ENCODE measurements around the gene ENDOU.

Gene ENDOU

GRCh38 chr12:47737936-47738594 lies 12.8 kb upstream of the ENDOU start:
- no peak for TF ChIP-seq CTCF (IDR thresholded peaks at IDR 0.05; ENCODE audit: low read depth, low read length)
- H3K4me3 ChIP-seq (ENCODE audit: low read depth, low read length) = no peak overlapping the region
- in situ Hi-C loops (cut with HindIII; ENCODE audit: low sequenced_read_pairs) = no loop called here
- no peak for DNase-seq (ENCODE audit: low read depth, low spot score)

- in situ Hi-C loops (cut with HindIII; ENCODE audit: low sequenced_read_pairs) = no loop called here
- TF ChIP-seq CTCF (IDR thresholded peaks at IDR 0.05; ENCODE audit: low read depth, low read length) = no peak
- peak; percentile 61 for DNase-seq (ENCODE audit: low read depth, low spot score)
- H3K4me3 ChIP-seq (ENCODE audit: low read depth, low read length) = no peak overlapping the region
Observed at GRCh38 chr12:47736877-47737676, 11.8 kb upstream of the ENDOU start.

- no peak overlapping the region for H3K4me3 ChIP-seq (ENCODE audit: low read depth, low read length)
- in situ Hi-C loops (cut with HindIII; ENCODE audit: low sequenced_read_pairs) = no loop called here
- no peak for DNase-seq (ENCODE audit: low read depth, low spot score)
- no peak for TF ChIP-seq CTCF (IDR thresholded peaks at IDR 0.05; ENCODE audit: low read depth, low read length)
Observed at GRCh38 chr12:47736216-47736615, 10.9 kb upstream of the ENDOU start.

GRCh38 chr12:47735649-47736048 lies 10.4 kb upstream of the ENDOU start:
- H3K4me3 ChIP-seq (ENCODE audit: low read depth, low read length) = no peak overlapping the region
- no peak for DNase-seq (ENCODE audit: low read depth, low spot score)
- in situ Hi-C loops (cut with HindIII; ENCODE audit: low sequenced_read_pairs) = no loop called here
- TF ChIP-seq CTCF (IDR thresholded peaks at IDR 0.05; ENCODE audit: low read depth, low read length) = no peak

- no peak for DNase-seq (ENCODE audit: low read depth, low spot score)
- no peak for TF ChIP-seq CTCF (IDR thresholded peaks at IDR 0.05; ENCODE audit: low read depth, low read length)
- no peak overlapping the region for H3K4me3 ChIP-seq (ENCODE audit: low read depth, low read length)
- in situ Hi-C loops (cut with HindIII; ENCODE audit: low sequenced_read_pairs) = no loop called here
Observed at GRCh38 chr12:47734725-47735480, 9.6 kb upstream of the ENDOU start.

GRCh38 chr12:47733142-47733541 lies 7.9 kb upstream of the ENDOU start:
- DNase-seq (ENCODE audit: low read depth, low spot score) = no peak
- in situ Hi-C loops (cut with HindIII; ENCODE audit: low sequenced_read_pairs) = no loop called here
- no peak overlapping the region for H3K4me3 ChIP-seq (ENCODE audit: low read depth, low read length)

More at GRCh38 chr12:47733142-47733541, 7.9 kb upstream of the ENDOU start:
- TF ChIP-seq CTCF (IDR thresholded peaks at IDR 0.05; ENCODE audit: low read depth, low read length) = no peak

All from astrocyte of the spinal cord (primary cell).